Duodenal mucosa (tissue), 2 donors: ENCODE results near the gene TNFRSF12A.

ENCODE experiments used
- H3K27ac ChIP-seq: one replicate; pipeline ENCODE4 v1.7.0; 2013; ENCODE audit warnings: low read depth, low read length
- H3K27me3 ChIP-seq, 2 donors: one replicate each; pipeline ENCODE4 v1.7.0; 2013; ENCODE audit warnings: low read length in 2 of 2, control low read depth in 1 of 2; ENCODE audit not compliant: insufficient read depth in 2 of 2, control insufficient read depth in 1 of 2
- H3K36me3 ChIP-seq, 2 donors: one replicate each; pipeline ENCODE4 v1.7.0; 2013; ENCODE audit warnings: low read length in 2 of 2, control low read depth in 1 of 2; ENCODE audit not compliant: insufficient read depth in 2 of 2, control insufficient read depth in 1 of 2
- H3K4me1 ChIP-seq, 2 donors: one replicate each; pipeline ENCODE4 v1.7.0; 2013; ENCODE audit warnings: low read length in 2 of 2, control low read depth in 1 of 2; ENCODE audit not compliant: insufficient read depth in 2 of 2, control insufficient read depth in 1 of 2
- H3K4me3 ChIP-seq, 2 donors: one replicate each; pipeline ENCODE4 v1.7.0; 2013; ENCODE audit warnings: low read length in 2 of 2, low read depth in 1 of 2
- H3K9ac ChIP-seq, 2 donors: one replicate each; pipeline ENCODE4 v1.7.0; 2013; ENCODE audit warnings: low read length in 2 of 2, low read depth in 1 of 2
- H3K9me3 ChIP-seq, 2 donors: one replicate each; pipeline ENCODE4 v1.7.0; 2013; ENCODE audit warnings: low read length in 2 of 2, control low read depth in 1 of 2; ENCODE audit not compliant: control insufficient read depth in 1 of 2

Gene TNFRSF12A

DNA sequence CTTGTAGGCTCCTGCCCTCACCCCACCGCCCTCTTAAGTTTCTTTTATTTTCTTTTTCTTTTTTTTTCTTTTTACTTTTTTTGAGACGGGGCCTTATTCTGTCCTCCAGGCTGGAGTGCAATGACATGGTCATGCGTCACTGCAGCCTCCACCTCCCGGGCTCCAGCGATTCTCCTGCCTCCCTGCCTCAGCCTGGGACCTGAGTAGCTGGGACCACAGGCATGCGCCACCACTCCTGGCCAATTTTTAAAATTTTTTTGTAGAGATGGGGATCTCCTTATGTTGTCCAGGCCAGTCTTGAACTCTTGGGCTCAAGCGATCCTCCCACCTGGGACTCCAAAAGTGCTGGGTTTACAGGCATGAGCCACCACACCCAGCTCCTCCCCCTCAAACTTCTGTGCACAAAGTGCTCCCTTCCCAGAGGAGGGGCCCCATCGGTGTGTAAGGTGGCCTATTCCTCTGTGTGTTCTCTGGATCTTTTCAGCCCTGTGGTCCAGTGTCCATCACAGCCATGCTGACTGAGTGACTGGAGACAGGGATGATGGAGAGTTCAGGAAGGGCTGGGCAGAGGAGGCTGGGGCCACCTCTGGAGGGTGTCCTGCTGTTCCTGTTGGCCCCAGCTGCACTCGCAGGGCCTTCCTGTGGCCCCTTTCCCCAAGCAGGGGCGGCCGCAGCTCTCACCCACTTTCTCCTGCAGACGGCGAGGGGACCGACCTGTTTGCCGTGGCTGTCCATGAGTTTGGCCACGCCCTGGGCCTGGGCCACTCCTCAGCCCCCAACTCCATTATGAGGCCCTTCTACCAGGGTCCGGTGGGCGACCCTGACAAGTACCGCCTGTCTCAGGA is 36.4 kb downstream of the TNFRSF12A start:
- Histone ChIP-seq H3K9ac (no peak overlapping the region), H3K27me3 (no peaks in the 10 kb centered on the region), H3K9me3 (no peaks in the 10 kb centered on the region), H3K27ac (no peak overlapping the region), H3K4me3 (no peak overlapping the region), H3K36me3 (peaks cover 0 to 5% of the 10 kb centered on the region in 2 donors), H3K4me1 (peaks cover 13 to 25% of the 10 kb centered on the region in 2 donors)

DNA sequence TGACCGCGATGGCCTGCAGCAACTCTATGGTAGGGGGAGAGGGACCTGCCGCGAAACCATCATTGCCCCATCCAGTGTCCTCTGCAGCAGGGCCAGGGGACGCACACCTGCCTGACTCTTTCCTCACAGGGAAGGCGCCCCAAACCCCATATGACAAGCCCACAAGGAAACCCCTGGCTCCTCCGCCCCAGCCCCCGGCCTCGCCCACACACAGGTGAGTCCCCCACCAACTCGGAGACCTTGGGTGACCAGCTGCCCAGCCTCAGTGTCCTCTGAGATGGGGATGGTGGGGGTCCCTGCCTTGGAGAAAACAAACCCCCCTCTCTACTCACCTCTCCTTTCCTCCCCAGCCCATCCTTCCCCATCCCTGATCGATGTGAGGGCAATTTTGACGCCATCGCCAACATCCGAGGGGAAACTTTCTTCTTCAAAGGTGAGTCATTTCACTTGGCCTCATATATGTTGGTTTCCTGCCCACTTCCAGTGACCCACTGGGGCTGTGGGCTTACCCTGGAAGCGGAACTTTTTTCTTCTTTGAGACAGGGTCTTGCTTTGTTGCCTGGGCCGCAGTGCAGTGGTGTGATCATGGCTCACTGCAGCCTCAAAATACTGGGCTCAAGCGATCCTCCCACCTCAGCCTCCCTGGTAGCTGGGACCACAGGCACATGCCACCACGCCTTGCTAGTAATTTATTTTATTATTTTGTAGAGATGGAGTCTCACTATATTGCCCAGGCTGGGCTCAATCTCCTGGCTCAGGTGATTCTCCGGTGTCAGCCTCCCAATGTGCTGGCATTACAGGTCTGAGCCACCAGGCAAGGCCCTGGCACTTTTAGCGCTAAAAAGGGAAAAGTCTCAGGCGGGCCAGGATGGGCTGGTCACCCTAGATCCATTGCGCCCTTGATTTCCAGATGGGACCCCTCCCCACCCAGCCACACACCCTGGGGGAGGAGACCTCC is 37.3 kb downstream of the TNFRSF12A start:
- H3K9me3 ChIP-seq = no peaks in the 10 kb centered on the region
- peaks cover 0 to 5% of the 10 kb centered on the region in 2 donors for H3K36me3 ChIP-seq
- peak overlapping the region; percentile 78 for H3K4me3 ChIP-seq
- no peak overlapping the region for H3K27ac ChIP-seq
- H3K9ac ChIP-seq = no peak overlapping the region
- no peaks in the 10 kb centered on the region for H3K27me3 ChIP-seq
- H3K4me1 ChIP-seq = peaks cover 13 to 25% of the 10 kb centered on the region in 2 donors

DNA sequence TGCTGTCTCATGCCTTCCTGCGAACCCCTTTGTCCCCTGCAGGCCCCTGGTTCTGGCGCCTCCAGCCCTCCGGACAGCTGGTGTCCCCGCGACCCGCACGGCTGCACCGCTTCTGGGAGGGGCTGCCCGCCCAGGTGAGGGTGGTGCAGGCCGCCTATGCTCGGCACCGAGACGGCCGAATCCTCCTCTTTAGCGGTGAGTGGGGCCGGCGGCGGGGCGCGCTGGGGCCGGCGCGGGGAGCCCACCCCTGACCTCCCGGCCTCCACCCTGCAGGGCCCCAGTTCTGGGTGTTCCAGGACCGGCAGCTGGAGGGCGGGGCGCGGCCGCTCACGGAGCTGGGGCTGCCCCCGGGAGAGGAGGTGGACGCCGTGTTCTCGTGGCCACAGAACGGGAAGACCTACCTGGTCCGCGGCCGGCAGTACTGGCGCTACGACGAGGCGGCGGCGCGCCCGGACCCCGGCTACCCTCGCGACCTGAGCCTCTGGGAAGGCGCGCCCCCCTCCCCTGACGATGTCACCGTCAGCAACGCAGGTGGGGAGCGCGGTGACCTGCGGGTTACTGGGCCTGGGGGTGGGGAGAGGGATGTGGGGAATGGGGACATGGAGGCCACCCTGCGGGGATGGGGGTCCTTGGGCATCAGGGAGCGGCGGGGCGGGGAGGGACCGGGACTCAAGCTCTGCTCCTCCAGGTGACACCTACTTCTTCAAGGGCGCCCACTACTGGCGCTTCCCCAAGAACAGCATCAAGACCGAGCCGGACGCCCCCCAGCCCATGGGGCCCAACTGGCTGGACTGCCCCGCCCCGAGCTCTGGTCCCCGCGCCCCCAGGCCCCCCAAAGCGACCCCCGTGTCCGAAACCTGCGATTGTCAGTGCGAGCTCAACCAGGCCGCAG is 38.2 kb downstream of the TNFRSF12A start:
- Histone ChIP-seq H3K4me3 (peak overlapping the region; percentile 78), H3K9me3 (no peaks in the 10 kb centered on the region), H3K9ac (peak overlapping the region; percentile 81 to 86), H3K27me3 (no peaks in the 10 kb centered on the region), H3K4me1 (peaks cover 13 to 25% of the 10 kb centered on the region in 2 donors), H3K27ac (peak overlapping the region; percentile 76), H3K36me3 (peaks cover 0 to 5% of the 10 kb centered on the region in 2 donors)

- Histone ChIP-seq H3K36me3 (peaks cover 0 to 1% of the 10 kb centered on the region in 2 donors), H3K9me3 (no peaks in the 10 kb centered on the region), H3K4me1 (peaks cover 13 to 21% of the 10 kb centered on the region in 2 donors), H3K4me3 (peak overlapping the region; percentile 78), H3K9ac (peak overlapping the region; percentile 83 to 86), H3K27ac (peak overlapping the region; percentile 90), H3K27me3 (no peaks in the 10 kb centered on the region)
These were observed 39.0 kb downstream of the TNFRSF12A start for GRCh38 chr16:3059041-3059722.

DNA sequence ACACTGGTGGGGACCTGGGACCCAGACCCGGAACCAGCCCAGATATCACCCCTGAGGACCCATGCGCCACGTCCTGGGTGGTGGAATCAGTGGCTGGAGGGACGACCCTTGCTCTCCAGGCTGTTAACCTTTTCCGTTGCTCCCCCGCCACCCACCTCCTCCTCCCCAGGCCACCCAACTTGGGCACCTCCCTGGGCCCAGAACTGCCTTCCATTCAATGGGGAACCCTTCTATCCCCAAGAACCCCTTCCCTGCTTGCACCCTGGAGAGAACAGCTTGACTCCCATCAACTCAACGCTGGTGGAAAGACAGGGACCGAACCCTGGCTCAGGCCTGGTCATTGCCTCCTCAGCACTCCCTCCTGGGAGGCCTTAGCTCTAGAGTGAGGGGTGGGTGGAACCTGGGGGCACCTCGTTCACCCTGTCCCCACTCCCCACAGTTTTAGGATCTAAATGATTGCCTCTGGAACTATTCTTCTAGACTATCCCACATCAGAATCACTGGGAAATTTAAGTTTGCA is 39.6 kb downstream of the TNFRSF12A start:
- Histone ChIP-seq H3K27me3 (no peaks in the 10 kb centered on the region), H3K4me3 (peak overlapping the region; percentile 78), H3K4me1 (peaks cover 16 to 18% of the 10 kb centered on the region in 2 donors)

GRCh38 chr16:3060339-3061127 is 40.4 kb downstream of the TNFRSF12A start:
- Histone ChIP-seq H3K4me3 (peak overlapping the region in 1 of 2 donors; percentile 78), H3K27me3 (no peaks in the 10 kb centered on the region), H3K36me3 (no peaks in the 10 kb centered on the region), H3K9ac (peak overlapping the region in 1 of 2 donors; percentile 83), H3K9me3 (no peaks in the 10 kb centered on the region), H3K27ac (no peak overlapping the region), H3K4me1 (peaks cover 17 to 21% of the 10 kb centered on the region in 2 donors)

More for the DNA sequence above, 39.6 kb downstream of the TNFRSF12A start:
- Histone ChIP-seq H3K9me3 (no peaks in the 10 kb centered on the region), H3K36me3 (no peaks in the 10 kb centered on the region), H3K9ac (peak overlapping the region; percentile 83 to 86), H3K27ac (peak overlapping the region; percentile 90)

DNA sequence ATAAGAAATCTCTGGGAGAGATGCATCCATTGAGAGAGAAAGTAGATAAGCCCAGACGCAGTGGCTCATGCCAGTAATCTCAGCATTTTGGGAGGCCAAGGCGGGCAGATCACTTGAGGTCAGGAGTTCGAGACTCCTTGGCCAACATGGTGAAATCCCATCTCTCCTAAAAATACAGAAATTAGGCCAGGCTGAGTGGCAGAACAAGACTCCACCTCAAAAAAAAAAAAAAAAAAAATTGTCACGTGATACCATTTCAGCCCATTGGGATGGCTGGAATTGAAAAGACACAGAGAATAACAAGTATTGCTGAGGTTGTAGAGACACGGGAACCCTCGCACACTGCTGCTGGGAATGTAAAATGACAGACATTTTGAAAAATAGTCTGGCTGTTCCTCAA is 42.4 kb downstream of the TNFRSF12A start:
- H3K9me3 ChIP-seq = no peaks in the 10 kb centered on the region
- no peak overlapping the region for H3K9ac ChIP-seq
- H3K4me1 ChIP-seq = peaks cover 27 to 31% of the 10 kb centered on the region in 2 donors
- H3K4me3 ChIP-seq = no peak overlapping the region
- no peaks in the 10 kb centered on the region for H3K36me3 ChIP-seq
- no peaks in the 10 kb centered on the region for H3K27me3 ChIP-seq
- no peak overlapping the region for H3K27ac ChIP-seq

DNA sequence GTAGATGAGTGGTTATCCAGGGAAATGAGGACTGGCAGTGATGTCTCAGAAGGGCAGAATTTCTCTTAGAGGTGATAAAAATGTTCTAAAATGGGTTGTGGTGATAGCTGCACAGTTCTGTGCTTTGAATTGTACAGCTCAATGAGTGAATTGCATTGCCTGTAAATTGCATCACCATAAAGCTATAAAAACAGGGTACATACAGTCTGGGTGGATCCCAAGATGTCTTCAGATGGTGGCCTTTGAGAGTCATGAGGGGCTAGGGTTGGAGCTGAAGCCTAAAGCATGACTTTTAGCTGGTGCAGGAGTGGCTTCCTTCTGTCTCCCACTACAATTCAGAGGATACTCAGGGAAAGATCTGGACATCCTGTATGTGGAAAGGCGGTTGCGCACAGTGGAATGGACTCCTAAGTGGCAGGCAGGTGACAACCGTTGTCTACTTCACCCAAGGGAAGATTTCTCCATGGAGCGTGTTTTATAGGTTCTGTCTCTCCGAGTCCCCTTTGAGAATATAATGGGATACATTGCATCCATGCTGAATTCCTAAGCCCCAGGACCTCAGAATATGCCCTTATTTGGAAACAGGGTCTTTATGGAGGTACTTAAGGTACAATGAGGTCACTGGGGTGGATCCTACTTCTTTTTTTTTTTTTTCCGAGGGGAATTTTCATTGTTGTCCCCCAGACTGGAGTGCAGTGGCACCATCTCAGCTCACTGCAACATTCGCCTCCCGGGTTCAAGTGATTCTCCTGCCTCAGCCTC is 43.6 kb downstream of the TNFRSF12A start:
- H3K4me1 ChIP-seq = peaks cover 27 to 34% of the 10 kb centered on the region in 2 donors
- no peak overlapping the region for H3K27ac ChIP-seq

More for the DNA sequence above, 43.6 kb downstream of the TNFRSF12A start:
- H3K9me3 ChIP-seq = no peaks in the 10 kb centered on the region
- H3K36me3 ChIP-seq = peaks cover 0 to 8% of the 10 kb centered on the region in 2 donors
- no peak overlapping the region for H3K4me3 ChIP-seq
- no peaks in the 10 kb centered on the region for H3K27me3 ChIP-seq
- H3K9ac ChIP-seq = no peak overlapping the region
